Glomerular visceral epithelial cell (primary cell): ENCODE results near the gene GBF1.

Source experiments
- DNase-seq: peaks from one replicate; pipeline ENCODE4 v3.0.0-alpha.2; 2016; ENCODE audit errors: extremely low spot score

GBF1 gene

DNA sequence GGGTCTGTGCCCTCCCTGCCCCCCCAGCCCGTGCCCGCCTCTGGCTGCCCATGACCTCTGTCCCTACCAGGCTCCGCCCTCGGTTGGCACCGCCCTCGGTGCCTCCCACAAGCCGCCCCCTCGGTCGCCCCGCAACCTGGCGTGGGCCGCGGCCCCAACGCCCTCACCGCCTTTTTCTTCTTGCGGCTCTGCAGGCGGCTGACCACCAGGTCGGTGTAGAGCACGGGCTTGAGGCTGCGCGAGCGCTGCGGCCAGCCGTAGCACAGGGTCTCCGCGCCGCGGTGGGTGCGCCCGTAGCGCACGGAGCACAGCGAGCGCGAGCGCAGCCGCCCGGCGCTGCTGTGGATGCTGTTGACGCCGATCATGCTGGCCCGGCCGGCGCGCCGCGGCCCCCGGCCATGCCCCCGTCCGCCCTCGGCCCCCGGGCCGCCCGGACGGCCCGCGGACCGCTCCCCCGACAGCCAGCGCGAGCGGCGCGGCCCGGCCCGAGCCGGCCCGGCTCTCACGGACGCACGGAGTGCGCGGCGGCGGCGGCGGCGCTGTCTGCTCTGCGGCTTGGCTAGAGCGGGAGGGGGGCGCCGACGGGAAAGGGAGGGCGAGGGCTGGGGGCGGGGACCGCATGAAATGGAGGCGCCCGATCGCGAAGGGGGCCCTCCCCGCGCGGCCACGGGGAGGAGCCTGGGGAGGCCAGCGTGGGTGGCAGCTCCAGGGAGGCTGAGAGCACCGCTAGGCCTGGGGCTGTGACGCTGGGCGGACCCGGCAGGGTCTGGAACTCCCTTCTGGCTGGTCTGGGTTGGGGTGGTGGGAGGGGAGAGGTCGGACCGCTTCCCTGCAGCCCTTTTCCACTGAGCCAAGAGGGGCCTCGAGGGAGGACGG, 163.6 kb downstream of the GBF1 start:
- DNase-seq = no peak

DNA sequence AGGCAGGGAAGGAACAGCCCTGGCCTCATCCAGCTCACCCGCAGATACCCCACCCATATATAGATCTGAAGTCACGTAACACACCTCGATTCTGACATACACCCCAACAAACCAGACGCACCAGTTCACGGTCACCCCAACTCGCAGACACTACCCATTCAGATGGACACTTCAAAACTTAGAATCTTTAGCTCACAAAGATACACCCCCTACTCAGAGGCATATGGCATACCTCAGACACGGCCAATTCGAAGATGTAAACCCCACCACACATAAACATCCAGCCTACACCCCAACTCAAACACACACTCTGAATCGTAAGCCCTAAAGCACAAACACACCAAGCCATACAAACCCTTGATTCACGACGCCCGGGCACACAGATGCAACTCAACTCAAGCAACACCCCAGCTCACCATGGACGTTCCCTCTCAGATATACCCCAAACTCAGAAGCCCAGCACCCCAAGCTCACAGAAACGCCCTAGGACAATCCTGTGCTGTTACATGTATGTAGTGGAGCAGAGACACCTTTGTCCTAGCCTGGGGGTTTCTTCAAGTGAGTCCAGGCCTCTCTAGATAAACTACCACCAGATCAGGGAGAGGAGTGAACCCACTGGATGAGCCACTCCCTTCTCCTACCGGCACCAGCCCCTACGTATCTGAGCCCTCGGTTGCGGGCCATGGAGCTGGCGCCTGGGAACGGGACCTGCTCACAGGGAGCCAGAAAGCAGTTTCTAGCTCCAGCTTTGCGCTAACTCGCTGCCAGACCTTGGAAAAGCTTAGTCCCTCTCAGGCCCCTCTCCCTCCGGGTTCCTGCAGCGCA, 164.5 kb downstream of the GBF1 start:
- no peak for DNase-seq

DNA sequence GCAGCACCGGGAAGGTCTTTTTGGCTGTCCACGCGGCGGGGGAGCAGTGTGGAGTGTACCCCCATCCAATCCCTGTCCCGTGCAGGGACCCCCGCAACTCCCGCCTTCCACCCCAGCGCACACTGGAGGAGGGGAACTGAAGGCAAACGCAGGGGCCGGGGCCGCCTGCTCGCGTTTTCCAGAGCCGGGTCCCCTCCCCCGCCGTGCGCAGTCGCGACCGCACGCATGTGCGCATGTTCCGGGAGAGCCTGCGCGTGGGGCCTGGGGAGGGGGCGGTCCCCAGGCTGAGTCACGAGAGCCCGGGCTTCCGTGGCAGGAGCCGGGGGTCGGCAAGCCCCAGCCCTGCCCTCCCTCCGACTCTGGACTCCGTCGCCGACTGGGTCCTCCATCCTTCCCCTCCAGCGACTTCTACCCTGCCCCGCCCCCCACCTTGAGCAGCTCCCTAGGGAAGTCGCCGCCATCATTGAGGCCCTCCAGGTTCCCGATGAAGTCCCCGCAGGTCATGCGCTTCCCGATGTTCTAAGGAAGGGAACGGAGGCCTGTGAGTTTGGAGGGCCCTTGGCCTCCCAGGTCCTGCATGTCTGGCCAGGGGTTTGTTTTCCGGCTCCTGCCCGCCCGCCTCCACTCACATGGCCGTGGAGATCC, 165.2 kb downstream of the GBF1 start:
- DNase-seq = no peak

DNA sequence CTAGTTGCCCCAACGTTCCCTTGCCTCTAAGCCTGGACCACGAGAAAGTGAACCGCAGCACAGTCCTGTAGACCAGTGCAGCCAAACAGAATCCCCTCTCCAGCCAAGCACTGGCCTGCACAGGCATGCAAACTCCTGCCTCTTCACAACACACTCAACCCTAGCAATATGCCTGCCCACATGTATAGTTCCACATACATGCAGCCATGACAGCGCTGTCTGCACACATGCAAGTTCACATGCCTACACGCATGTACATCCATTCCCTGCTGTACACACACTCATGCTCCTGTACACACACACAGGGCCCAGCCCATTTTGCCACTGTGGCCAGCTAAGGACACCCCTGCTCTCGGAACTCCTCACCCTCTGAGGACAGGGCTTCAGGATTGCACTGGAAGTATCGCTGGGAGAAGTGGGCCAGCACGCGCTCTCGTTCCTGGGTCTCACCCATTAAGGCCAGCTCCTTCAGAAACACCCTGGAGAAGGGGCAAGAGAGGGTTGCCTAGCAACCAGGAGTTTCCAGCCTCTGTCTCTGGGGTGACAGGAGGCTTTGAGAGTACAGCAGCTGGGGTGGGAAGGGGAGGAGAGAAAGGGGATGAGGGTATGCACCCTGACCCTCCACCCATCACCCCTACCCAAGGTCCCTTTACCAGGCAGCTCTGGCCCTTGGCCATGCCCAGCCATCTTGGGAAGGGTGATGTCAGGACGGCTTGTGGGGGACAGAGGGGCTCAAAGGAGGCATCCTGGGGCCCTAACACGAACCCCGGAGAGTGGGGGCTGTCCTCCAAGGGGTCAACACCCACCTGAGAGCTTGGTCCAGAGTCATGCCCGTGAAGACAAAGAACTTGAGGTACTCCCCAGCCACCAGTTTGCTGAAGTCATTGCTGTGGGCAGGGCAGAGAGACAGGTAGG, 166.3 kb downstream of the GBF1 start:
- no peak for DNase-seq

DNA sequence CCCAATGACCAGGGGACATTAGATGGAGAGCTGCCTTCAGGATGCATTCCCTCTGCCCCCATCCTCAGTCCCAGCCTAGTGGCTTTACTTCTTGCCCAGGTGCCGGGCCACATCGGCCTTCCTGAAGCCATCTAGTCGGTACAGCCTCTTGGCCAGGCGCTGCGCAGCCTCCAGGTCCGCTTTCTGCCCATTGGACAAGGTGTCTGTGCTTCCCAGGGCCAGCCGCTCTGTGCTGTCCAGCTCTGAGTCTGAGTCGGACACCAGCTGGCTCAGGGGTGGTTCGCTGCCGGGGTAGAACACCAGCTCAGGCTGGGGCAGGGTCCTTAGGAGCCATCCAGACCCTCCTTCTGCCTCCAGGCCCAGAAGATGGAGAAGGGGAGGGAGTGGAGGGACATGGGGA, 167.0 kb downstream of the GBF1 start:
- no peak for DNase-seq

DNA sequence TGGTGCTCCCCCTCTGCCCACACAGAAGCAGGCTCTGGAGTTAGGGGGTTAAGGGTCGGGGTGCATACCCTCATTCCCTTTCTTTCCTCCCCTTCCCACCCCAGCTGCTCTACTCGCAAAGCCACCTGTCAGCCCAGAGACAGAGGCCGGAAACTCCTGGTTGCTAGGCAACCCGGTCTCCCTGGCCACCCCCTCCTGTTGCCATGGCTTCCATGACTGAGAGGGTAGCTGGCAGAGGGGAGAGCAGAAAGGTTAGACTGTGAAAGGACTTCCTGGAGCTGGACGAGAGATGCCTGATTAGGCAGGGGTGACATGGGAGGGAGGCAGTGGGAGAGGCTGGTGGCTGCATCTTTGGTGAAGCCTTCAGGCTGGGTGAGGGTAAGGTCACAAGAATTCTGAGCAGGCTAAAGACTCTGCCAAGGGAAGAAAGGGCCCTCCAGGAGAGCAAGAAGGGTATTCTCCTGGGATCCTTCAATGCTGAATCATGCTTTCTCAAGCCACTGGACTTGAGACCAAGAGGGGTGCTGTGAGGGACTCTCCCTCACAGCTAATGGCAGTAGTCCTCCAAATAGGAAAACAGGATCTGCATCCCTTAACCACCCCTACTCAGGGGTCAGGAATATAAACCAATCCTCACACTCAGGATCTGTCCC, 167.8 kb downstream of the GBF1 start:
- peak; percentile 31 for DNase-seq

DNA sequence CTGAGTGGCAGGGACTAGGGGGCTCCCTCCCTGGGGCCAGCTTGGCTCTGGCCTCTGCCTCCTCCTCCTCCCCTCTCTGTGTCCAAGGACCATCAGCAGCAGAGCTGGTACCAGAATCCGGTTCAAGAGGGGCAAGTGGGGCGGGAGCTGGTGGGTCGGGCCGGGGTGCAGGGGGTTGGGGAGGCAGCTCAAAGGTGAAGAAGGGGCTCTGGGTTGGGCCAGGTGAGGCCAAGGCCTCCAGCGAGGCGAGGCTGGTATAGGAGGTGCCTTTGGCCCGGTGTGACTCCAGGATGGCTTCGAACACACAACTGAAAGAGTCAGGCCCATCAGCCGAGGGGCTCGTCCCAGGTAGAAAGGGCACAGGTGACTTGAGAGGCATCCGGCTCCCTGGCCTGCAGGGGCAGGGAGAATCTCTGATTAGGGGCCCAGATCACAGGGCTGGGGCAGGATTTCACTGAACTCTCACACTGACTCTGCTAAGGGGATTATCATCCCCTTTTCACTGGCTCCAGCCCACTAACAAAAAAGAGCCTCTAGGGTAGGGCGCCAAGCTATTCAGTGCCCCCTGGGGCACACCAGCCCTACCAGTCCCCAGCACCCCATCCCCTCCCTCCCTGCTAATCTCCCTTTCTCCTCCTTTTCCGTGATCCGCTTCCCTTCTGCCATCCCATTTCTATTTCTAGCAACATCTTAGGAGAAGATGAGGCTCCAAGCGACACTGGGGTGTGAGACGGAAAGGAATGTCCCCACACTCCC, 168.7 kb downstream of the GBF1 start:
- DNase-seq = no peak

DNA sequence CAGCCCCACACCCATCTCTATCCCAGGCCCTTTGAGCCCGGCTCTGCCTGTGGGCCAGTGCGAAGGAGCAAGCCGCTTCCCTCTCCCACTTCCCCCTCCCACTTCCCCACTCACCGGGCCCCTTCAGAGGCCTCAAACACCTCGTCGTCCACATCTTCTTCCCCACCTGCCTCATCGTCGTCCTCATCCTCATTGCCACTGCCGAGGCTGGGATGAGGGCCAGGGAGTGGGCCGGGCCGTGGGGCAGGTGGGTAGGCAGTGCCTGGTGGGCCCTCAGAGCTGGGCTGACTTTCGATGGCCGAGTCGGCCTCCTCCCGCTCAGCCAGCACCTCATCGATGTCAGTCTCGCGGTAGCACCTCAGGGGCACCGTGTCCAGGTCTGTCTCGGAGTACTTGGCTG, 169.4 kb downstream of the GBF1 start:
- no peak for DNase-seq

DNA sequence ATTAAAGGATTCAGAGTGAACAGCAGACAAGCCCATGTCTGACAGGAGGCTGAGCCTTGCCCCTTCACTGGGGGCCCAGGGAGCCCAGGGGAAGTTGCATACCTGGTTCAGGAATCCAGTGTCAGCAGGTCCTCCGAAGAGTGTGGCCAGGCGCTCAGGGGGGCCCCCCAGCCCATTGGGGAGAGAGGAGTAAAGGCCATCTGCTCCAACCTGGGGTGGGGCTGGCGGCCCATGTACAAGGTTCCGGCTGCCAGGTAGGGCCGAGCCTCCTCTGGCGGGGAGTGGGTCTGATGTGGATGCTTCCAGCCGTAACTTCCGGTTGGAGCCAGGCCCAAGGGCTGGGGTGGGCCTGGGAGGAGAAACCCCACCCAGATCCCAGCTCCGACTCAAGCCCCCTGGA, 171.0 kb downstream of the GBF1 start:
- DNase-seq = no peak

DNA sequence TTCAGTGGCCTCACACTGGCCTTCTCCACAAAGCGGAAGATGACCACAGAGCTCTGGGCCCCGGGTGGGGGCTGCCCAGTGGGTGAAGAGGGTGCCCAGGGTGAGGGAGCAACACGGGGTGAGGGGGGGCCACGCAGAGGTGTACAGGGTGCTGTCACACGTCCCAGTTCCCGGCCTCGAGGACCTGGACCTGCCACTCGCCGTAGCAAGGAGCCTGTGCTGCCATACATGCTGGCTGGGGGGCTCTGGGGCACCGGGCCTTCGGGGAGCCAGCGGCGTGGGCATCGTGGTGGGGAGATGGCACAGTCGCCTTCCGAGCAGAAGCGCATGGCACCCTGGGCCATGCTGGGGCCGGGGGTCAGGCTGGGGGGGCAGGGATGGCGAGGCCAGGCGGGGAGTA, 171.4 kb downstream of the GBF1 start:
- DNase-seq = no peak

DNA sequence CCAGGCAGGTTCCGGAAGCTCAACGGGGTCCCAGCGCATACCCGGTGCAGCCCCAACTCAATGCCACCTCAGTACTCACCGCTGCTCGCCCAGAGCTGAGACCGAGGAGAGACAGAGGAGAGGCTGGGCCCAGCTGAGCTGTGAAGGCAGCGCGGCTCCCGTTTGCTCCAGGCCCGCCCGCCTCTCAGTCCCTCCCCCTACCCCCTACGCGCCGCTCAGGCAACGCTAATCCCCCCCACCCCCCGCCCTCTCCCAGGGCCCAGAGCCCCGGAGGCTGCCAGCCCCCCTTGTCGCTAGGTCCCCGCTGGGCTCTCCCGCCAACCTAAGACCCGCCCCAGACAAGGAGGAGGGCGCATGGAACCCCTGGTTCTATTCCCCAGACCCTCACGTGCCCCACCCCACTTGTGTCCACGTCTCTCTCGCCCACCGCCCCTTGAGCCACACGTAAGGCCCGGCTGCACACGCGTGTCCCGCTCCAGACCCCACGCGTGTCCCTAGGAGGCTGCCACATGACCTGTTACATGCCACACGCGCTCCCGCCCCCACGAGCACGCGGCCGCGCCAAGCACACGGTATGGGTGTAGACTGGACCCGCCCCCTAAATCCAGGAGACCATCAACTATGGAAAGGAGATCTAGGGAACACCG, 173.4 kb downstream of the GBF1 start, which contains the start of gene PSD:
Gene PSD, minus strand, starts transcription at position 164 of the 647 bp plus-strand sequence. CDS start 1,747 bp downstream, outside the sequence.
- DNase-seq = no peak

DNA sequence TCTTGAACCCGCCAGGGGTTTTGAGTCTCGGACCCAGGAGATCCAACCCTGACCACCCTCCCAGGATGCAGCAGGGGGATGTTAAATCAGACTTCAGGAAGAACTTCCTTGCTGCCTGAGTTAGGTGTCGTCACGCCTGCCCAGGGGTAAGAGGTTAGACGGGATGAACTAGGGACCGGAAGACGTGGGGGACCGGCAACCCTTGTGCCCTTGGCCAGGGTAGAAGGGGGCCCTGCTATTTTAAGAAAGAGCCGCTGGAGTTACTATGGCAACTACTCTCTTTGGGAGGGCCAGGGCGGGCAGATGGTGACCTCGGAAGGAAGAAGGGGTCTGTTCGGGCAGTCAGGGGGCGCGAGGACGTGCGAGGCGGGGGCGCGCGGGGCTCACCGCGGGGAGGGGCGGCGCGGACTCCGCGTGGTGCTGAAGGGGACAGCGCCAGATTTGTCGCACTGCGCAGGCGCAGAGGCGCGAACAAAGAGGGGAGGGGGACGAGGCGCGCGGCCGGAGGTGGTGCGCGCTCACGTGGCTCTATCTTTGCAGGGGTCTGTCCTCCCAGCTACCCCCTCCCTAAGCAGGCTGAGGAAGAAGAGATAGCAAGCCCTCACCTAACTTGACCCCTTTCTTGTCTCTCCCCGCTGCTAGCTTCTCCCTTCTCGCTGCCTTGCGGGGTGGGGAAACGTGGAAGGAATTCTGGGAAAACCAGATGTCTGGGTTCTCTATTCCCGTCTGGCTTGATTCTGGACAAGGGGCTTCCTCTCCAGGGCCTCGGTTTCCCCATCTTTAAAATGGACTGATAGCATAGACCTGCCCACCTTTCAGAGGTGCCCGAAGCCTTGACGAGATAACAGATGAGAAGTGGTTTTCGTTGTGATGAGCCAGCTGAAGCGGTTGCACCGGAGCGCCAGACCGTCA, 174.2 kb downstream of the GBF1 start:
- DNase-seq = peak; percentile 51

DNA sequence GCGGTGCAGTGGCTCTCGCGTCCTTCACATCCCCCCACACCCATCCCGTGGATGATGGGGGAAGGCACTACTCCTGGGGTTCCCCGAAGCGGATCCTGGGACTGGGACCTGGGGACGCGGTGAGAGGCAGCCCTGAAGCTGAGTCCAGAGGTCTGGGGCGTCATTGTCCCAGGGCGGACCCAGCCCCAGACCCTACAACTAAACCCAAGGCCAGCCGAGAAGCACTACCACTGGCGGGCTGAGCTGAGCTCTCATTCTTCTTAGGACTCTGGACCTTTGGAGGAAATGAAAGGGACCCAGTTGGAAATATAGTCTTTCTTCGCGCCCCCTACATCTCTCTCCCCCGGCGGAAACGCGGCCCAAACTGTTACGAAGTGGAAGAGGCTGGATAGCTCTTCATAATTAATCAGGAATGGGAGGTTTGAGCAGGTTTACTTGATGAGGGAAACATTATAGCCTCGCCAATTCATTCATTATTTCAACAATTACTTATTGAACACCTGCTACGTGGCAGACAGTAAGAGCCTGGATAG, 174.9 kb downstream of the GBF1 start:
- DNase-seq = no peak

DNA sequence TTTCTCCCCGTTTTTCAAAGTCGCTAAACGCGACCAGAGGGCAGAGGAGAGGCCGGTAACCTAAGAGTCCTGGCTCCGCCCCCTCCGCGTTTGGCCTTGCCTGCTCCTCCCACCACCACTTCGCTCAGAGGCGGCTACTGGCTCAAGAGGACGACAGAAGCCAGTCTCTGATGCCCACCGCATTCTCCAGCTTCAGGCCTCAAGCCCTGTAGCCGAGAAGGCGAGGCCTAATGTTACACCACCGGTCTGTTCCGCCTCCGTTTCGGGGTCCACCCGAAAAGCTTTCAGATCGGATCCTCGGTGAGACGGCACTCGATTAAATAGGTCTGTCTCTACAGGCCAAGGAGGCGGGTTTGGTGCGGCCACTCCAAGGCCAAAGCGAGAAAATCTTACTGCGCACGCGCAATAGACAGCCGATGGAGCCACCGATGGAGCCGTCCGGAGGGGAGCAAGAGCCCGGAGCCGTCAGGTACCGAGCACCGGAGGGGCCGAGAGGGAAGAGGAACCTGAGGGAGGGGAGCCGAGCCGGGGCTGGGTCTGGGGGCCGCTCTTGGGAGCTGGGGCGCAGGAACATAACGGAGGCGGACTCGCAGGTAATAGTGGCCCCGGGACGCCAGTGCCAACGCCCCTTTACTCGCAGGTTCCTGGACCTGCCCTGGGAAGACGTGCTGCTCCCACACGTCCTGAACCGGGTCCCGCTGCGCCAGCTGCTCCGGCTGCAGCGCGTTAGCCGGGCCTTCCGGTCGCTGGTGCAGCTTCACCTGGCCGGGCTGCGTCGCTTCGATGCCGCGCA, 175.6 kb downstream of the GBF1 start, which contains the start of gene FBXL15:
Gene FBXL15, plus strand, starts transcription at position 123 of the 793 bp plus-strand sequence. Its CDS starts 294 bp downstream, at position 417.
- DNase-seq = peak; percentile 97

DNA sequence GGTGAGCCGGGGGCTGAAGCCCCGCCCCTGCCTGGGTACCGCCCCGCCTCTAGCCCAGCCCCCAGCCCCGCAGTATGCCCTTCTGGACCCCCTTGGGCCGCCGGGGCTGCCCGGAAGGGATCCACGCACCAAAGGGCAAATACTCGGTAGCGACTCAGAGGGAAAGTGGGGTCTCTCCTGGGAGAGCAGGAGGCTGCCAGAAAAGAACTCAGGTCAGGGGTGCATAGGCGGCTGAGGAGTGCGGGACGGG, 176.1 kb downstream of the GBF1 start:
- DNase-seq = no peak

DNA sequence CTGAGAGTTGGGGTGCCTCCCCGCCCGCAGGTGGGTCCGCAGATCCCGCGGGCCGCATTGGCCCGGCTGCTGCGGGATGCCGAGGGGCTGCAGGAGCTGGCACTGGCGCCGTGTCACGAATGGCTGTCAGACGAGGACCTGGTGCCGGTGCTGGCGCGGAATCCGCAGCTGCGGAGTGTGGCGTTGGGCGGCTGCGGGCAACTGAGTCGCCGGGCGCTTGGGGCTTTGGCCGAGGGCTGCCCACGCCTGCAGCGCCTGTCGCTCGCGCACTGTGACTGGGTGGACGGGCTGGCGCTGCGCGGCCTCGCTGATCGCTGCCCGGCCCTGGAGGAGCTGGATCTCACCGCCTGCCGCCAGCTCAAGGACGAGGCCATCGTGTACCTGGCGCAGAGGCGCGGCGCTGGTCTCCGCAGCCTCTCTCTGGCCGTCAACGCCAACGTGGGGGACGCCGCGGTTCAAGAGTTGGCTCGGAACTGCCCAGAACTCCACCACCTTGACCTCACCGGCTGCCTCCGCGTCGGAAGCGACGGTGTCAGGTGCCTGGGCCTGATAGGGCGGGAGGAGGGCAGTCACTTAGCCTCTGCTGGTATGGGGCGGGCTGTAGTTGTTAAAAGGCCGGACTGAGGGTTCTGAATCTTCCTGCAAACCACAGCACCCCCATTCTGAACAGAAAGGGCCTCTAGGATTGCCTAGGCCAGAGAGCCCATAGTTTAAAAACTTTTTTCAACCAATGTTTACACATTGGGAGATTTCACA, 176.6 kb downstream of the GBF1 start:
- DNase-seq = peak; percentile 42
